Measurements from ENCODE around the gene PDE4D.

GRCh38 chr5:59731809-59732208 lies 161.7 kb downstream of the PDE4D start:
- no peak for TF ChIP-seq TAF1 (IDR thresholded peaks at IDR 0.05; ENCODE audit: low read depth, low read length)
- TF ChIP-seq POLR2A (IDR thresholded peaks at IDR 0.05; ENCODE audit: low read depth, low read length), result no peak
- TF ChIP-seq POLR2AphosphoS5 (IDR thresholded peaks at IDR 0.05; ENCODE audit: low read depth, low read length), result no peak
- TF ChIP-seq PAX5 (IDR thresholded peaks at IDR 0.05; ENCODE audit: insufficient read depth, low read length, severe bottlenecking), result no peak
- TF ChIP-seq SPI1 (IDR thresholded peaks at IDR 0.05; ENCODE audit: low read depth, low read length), result no peak
